PFSK-1 (cell line): ENCODE results near the gene TRPM2.

Experiments used
- POLR2AphosphoS5 ChIP-seq: IDR thresholded peaks from 2 replicates; pipeline ENCODE4 v1.6.1; 2012; ENCODE audit warnings: low read depth, mild to moderate bottlenecking, control low read depth, low read length, moderate library complexity
- SIN3A ChIP-seq: IDR thresholded peaks from 2 replicates; pipeline ENCODE4 v1.6.1; 2012; ENCODE audit warnings: mild to moderate bottlenecking, low read length, moderate library complexity, borderline replicate concordance; ENCODE audit not compliant: insufficient read depth
- TAF1 ChIP-seq: IDR thresholded peaks from 2 replicates; pipeline ENCODE4 v1.6.1; 2012; ENCODE audit warnings: low read length, control low read depth, borderline replicate concordance; ENCODE audit not compliant: insufficient read depth
- TF ChIP-seq, protein P1 (sequence below), 2 experiments: IDR thresholded peaks; 2 replicates each; pipeline versions ENCODE4 v1.6.1 to v1.8.0; 2011 to 2012; ENCODE audit warnings: low read depth in 2 of 2, low read length in 2 of 2, control low read depth in 1 of 2, inconsistent platforms in 1 of 2, mild to moderate bottlenecking in 1 of 2, moderate library complexity in 1 of 2; ENCODE audit not compliant: insufficient read depth in 1 of 2

DNA sequence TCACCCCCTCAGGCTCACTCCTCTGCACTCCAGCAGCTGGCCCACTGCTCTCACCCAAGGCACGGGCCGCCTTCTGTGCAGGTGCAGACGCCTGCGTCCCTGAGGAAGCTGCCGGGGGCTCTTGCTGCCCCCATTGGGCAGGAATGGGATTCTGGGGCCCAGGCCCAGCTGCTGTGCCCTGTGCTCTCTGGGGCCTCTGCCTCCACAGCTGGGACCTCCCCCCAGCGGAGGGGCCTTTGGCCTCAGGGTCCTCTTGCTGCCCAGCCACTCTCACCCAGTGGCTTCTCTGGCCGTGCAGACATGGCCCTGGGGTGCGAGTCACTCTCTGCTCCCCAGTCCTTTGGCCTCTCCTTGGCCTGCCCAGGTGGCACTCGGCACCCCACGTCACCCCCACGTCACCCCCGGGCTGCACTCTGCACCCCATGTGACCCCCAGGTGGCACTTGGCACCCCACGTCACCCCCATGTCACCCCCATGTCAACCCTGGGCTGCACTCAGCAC lies 82.7 kb downstream of the TRPM2 start:
- no peak for TF ChIP-seq POLR2AphosphoS5
- TF ChIP-seq TAF1: no peak
- TF ChIP-seq SIN3A: no peak
- TF ChIP-seq, protein P1, sequence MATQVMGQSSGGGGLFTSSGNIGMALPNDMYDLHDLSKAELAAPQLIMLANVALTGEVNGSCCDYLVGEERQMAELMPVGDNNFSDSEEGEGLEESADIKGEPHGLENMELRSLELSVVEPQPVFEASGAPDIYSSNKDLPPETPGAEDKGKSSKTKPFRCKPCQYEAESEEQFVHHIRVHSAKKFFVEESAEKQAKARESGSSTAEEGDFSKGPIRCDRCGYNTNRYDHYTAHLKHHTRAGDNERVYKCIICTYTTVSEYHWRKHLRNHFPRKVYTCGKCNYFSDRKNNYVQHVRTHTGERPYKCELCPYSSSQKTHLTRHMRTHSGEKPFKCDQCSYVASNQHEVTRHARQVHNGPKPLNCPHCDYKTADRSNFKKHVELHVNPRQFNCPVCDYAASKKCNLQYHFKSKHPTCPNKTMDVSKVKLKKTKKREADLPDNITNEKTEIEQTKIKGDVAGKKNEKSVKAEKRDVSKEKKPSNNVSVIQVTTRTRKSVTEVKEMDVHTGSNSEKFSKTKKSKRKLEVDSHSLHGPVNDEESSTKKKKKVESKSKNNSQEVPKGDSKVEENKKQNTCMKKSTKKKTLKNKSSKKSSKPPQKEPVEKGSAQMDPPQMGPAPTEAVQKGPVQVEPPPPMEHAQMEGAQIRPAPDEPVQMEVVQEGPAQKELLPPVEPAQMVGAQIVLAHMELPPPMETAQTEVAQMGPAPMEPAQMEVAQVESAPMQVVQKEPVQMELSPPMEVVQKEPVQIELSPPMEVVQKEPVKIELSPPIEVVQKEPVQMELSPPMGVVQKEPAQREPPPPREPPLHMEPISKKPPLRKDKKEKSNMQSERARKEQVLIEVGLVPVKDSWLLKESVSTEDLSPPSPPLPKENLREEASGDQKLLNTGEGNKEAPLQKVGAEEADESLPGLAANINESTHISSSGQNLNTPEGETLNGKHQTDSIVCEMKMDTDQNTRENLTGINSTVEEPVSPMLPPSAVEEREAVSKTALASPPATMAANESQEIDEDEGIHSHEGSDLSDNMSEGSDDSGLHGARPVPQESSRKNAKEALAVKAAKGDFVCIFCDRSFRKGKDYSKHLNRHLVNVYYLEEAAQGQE (IDR thresholded peaks at IDR 0.05; ENCODE audit: insufficient read depth in 1 of 2, low read depth in 2 of 2, low read length in 2 of 2): no peak
